Inflammatory macrophage (primary cell): ENCODE data around the gene CLIP4.

Experiments used
- DNase-seq, 2 donors: peaks; one replicate each; pipeline ENCODE4 v3.0.0-alpha.2; 2020 to 2022

Gene CLIP4

DNA sequence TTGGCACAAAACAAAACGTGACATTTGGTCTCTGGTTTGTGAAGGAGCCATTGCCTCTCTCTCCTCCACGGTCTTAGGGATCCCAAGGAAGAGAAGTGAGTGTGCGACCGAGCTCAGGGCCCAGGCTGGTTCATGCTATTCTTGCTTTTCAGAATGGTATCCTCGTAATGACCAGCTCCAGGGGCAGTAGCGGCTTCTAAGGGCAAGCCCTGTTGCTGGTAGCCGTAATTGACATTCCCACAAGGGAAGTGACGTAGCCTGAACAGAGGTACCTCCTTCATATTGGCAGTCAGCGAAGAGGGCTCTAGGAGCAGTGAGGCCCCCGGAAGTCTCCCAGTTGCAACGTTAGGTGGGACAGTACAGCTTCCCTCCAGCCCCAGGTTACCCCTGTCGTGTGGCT lies 77.9 kb downstream of the CLIP4 start:
- no peak for DNase-seq

DNA sequence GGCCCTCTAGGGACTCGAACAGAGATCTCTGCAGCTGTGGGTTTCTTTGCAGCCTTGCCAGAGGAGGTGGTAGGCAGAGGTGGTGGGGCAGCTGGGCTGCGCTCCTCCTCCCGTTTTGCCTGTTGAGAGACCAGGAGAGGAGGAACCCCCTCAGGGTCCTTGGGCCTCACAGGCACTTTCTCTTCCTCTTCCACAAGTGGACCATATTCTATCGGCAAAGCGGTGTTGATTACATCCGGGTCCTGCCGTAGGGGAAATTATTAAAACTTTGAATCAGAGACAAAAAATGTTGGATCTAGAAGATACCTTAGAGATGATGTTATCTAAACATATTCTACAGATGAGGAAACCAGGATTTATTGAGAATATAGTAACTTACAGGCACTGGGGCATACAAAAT lies 78.5 kb downstream of the CLIP4 start:
- no peak for DNase-seq

DNA sequence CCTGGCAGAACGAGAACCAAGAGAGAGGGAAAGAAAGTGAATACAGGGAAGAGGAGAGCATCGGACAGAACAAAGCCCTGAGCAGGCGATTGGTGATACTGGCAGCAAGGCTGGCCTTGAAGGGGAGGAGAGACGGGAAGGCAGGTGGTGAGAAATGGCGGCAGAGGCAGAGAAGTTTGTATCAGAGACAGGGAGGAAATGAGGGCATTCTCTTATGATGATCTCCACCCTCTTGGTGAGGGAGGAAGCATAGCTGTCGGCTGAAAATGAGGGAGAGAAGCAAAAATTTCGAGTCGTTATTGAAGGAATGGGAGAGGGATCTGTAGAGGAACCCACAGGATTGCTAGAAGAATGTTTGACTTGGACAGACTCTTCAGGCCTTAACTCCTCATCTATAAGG lies 80.6 kb downstream of the CLIP4 start:
- no peak for DNase-seq

DNA sequence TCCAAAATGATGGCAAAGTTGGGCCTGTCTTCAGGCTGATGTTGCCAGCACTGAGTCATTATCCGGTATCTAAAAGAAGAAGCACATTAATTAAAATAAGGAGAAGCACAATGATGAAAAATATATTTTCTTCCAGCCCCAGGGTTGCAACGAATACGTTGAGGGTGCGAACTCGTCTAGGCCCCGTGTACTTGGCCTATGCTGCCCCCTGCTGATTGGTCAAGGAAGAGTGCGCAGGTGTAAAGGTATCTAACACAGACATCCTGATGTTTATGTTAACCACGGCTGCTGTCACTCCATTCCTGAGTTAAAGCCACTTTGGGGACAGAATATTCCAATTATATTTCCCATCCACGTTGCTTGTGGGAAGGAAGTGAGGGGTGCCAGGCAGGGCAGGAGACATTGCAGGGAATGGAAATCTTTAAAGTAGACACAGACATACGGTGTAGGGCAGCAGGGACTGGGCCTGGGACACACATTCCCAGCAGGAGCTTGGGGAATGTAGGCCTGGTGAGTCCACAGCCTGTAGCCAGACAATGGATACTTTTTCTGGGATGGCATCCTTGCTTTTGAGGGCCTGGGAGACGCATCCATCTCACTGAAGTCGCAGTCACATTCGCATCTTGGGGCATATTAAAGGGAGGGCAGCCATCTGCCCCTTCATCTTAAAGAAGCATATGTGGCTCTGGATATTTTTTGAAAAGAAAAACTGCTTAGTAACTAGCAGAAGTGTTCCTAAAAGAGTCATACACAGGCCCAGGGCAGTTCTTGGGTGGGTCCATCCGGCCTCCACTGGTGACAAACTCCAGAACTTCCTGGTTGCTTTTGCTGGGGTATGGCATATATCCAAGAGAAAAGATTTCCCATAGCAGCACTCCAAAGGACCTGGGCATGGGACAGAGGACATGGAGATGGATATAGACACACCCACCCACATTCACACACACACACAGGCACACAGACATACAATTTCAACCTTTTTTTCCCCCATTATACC lies 81.9 kb downstream of the CLIP4 start:
- peak; percentile 34 to 48 for DNase-seq

DNA sequence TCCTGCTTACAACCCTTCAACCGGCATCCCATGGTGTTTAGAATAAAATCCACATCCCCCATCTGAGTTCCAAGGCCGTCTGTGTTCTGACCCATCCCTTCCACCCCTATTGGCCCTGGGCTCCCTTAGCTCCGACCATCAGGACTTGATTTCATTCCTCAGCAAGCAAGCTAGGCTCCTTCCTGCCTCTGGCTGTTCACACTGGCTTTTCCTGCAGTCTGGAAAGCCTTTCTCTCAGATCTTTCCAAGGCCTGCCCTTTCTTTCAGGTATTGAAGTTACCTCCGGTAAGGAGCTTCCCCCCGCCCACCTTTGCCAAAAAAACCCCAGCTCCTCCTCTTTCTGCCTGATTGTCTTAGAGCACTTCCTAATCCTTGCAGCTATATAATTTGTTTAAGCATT lies 86.8 kb downstream of the CLIP4 start:
- no peak for DNase-seq

DNA sequence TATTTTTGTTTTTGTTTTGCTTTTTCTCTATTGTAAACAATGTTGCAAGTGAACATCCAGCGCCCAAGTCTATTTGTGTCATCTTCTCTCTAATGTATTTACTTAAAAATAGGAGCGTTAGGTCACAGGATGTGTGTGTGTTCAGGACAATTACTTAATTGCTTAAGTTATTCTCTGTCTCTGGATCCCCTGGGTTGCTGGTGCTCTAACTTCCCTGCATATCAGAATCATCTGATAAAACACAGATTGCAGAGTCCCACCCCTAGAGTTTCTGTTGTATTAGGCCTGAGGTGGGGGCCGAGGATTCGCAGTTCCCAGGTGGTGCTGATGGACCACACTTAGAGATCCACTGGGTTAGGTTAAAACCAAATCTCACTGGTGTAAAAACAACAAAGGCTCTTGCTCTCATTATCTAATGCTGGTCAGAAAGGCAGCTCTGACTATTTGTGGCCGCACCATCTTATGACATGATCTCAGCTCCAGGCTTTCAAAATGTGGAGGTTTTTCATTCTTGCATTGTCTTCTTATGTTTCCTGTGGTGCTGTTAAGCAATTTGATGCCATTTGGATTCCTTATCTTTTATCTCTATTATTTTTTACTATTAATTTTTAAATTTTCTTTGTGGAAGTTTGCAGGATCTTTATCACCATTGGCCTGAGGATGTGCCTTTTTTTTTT lies 87.7 kb downstream of the CLIP4 start:
- DNase-seq: no peak

DNA sequence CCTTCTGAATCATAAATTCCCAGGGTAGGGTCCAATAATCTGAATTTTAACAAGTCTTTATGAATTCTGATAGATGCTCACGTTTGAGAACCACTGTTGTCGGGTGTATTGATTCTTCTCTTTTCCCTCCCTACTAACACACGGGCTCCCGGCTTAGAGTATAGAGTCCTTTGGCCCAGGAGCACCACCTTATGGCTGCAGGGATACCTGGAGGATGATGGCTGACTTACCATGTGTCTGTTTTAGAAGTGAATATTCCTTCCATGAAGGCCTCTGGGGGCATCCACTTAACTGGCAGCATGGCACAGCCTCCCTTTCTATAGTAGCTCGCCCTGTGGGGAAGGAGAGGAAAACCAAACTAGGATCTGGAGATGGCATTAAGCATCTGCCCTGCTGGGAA lies 91.7 kb downstream of the CLIP4 start:
- no peak for DNase-seq

DNA sequence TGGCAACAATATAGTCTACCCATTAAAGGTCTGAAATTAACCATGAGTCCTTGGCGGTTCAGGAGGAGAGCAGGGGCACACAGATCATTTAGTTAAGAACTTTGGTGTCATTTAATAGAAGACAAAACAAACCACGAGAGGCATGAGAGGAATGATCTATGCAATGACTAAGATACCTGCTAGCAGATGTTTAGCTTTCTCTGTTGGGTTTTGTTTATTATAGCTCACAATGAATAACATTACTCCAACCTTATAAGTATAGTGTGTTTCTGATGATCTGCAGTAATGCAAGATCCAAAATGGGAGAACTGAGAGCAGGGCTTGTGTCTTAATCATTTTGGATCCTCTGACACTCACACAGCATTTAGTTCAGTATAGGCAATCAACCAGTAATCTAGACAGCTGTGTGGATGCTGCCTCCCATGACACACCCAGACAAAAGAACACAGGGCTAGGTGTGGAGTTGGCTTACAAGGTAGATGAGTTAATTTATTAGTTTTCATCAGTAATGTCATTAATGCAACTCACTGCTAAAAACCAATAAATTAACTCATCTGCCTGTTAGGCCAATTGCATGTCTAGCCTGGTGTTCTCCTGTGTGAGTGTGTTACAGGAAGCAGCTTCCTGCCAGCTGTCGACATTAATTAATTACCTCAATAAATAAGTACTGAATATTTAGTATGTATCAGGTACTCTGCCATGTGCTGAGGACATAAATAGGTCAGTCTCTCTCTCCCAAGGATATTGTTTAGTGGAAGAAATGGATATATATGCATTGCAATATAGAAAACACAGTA lies 92.3 kb downstream of the CLIP4 start:
- DNase-seq: no peak

DNA sequence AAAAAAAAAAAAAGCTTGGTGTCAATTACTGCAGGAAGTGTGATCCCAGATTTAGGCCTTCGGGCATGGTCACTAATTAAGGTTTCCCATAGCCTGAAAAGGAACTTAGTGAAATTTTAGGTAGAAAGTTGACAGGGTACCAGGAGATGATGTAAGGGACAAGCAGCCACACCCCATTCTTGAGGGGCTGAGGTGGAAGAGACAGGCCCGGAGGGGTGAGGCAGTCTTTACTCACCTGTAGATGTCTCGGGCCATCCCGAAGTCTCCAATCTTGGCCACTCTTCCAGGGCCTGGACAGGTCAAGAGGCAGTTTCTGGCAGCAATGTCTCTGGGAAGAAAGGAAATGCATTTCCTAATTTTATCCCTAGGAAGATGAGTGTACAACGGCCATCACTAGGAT lies 94.3 kb downstream of the CLIP4 start:
- DNase-seq: no peak

DNA sequence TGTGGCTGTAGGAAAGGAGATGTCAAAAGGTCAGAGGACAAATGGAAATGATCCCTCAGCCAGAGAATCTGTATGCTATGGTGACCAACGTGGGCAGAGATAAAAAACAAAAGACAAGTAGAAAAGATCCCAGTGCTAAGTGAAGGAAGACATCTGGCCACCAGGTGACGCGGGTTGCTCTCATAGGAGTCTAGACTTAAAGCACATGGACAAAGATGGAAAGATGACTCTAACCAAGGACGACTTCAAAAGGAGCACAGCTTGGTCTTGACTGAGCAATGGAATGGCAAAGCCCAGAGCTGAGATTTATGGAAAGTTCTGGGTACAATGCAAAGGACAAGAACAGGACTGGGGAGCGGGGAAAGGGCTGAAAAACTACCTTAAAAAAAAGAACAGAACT lies 96.8 kb downstream of the CLIP4 start:
- no peak for DNase-seq

DNA sequence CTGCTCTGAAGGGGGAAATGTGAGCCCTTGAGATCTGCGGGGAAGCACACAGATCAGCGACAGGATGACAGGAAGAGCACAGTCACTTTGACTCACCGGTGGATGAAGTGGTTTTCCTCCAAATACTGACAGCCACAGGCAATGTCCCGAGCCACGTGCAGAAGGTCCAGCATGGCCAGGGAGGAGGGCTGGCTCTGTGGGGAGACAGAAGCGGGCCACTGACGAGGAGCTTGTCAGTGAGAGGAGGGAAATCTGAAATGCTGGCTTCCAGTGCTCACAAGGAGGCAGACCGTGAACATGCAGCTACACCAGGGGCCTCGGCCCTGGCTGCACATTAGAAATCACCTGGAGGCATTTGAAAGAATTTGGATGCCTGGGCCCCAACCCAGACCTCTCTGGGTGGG lies 98.7 kb downstream of the CLIP4 start:
- DNase-seq: no peak

DNA sequence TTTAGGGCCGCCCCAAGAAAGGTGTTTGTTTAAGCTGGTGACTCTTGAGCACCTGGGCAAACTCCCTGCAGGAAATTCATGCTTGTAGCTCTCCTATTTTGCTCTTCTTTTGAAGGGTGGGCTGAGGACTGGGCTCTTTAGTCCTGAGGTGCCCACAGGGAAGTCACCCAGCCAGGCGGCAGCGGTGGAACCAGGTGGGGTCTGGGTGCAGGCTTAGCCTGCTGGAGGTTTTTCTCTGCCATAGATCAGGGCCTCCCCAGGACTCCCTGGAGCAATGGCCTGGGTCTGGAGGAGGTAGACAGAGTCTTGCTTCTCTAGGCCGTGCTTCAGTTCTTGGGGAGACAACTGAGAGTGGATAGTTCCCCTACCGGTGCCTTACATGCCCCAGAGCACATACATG lies 99.9 kb downstream of the CLIP4 start:
- DNase-seq: no peak

DNA sequence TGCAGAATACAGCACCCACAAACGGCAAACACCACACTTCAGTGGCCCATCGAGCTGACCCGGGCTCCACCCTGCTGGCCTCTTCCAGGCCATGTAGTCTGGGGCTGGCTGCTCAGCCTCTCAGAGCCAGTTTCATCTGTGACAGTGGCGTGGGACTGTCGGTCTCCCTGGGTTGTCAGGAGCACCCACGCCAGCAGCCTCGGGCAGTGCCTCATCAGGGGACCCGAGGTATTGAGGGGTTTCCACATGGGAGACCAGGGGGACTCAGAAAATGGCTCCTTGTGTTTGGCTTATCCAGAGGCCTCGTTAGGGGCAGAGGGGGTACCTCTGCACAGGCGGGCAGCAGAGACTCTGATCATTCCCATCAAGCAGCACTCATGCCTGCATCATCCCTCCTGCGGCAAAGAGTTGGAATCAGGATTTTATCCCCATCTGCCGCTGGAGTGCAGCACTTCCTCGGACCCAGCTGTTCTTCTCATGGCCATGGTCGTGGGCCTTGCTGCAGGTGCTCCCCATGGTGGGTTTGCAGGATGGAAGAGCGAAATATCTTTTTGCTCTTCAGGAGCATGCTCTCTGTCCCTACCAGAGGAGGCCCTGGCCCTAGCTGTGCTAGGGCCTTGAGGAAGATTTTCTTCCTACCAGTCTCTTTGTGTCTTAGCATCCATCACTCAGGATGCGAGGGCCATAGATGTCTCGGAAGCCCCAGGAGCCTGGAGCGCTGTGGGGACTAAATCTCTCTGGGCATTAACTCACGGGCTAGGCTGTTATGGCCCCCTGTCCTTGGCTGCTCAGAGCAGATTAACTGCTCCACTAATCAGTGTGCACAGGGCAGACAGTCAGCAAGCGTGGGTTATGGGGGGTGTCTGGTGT lies 100.8 kb downstream of the CLIP4 start:
- no peak for DNase-seq

DNA sequence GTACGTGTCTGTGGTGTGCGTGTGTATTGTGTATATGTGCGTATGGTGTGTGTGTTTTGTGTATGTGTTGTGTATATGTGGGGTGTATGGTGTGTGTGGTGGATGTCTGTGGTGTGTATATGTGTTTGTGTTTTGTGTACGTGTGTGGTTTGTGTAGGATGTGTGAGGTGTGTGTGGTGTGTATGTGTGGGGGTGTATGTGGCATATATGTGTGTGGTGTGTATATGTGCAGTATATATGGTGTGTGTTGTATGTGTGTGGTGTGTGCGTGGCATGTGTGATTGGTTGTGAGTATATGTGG lies 101.3 kb downstream of the CLIP4 start:
- no peak for DNase-seq

DNA sequence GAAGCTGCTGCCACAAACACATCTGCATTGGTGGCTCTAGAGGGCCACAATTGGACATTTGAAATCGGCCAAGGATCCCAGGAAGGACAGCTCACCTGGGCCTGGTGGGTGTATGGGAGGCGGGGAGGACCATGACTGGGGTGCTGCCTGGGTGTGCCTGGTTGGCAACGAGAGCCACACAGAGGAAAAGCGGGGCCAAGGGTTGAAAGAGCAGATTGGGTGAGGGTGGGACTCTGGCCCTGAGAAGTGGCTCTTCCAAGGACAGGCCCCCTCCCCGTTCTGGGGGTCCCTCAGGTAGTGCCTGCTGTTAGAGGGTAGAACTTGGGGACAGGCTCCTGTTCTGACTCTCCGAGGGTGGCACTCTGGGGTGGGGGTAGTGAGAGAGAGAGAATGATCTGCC lies 102.9 kb downstream of the CLIP4 start:
- no peak for DNase-seq

DNA sequence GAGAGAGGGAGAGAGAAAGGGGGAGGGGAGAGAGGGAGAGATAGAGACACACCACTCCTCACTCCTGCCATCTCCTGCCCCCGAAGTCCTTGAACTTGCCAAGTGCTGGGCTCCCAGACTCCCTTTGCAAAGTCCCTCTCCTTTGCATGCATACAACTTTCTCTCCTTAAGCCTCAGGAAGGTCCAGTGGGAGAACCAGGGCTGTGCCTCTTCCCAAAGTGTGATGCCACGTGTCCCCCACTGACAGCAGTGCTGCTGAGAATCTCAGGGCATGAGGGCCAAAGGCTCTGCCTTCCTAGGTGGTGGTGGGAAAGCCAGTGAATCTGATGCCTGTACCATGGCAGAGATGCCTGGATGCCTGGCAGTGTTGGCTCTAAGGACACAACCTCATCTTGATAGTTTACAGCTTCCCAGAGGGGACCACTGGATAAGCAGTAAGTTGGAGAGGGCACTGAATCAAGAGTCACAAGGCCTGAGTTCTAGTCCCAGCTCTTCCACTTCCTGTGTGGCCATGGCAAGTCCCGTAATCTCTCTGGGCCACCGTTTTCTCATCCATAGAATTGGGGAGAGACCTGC lies 103.4 kb downstream of the CLIP4 start:
- DNase-seq: no peak

DNA sequence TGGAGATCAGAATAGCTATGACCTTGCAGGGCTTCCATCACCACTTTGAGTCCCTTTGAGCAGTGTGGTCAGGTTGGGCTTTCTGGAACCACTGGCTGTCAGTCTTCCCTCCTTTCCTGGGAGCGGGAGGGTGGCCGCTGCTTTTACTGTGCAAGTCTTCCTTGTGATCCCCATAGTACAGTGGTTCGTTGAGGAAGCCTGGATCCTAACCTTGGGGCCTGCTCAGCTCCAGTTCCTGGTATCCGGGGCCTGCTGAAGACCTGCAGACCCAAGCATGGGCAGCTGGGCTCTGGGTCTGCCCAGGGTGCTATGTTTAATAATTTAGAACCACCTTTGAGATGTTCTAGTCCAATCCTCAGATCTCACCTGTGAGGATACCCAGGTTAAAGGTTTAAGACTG lies 104.2 kb downstream of the CLIP4 start:
- no peak for DNase-seq

DNA sequence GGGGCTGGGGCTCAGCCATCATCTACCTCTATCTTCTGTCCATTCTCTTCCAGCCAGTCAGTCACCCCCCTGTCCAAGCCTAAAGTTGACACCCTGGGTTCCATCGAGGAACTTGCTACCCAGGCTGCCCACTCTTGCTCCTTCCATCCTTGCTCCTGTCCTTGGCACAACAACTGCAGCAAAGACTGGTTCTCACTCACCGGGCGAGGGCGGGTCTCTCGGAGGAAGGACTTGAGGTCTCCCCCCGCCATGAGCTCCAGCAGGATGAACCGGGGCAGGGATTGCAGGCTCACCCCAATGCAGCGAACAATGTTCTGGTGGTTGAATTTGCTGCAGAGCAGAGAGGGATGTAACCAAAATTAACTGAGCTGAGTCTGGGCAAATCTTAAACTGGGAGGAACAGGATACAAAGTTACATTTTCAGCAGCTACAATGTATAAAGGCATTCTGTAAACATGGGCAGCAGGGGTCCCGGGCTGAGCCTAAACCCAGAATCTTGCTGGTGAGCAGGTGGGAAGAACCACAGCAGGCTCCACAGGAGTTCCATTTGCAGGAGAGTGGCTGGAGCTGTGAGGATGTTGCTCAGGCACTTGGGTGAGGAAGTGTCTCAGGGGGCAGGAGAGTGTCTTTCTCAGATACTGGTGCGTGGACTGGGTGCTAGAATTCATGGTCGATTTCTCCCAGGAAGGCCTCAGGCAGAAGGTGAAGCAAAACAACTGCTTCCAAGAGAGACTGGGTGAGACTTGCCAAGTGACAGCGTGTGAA lies 105.5 kb downstream of the CLIP4 start:
- DNase-seq: no peak

DNA sequence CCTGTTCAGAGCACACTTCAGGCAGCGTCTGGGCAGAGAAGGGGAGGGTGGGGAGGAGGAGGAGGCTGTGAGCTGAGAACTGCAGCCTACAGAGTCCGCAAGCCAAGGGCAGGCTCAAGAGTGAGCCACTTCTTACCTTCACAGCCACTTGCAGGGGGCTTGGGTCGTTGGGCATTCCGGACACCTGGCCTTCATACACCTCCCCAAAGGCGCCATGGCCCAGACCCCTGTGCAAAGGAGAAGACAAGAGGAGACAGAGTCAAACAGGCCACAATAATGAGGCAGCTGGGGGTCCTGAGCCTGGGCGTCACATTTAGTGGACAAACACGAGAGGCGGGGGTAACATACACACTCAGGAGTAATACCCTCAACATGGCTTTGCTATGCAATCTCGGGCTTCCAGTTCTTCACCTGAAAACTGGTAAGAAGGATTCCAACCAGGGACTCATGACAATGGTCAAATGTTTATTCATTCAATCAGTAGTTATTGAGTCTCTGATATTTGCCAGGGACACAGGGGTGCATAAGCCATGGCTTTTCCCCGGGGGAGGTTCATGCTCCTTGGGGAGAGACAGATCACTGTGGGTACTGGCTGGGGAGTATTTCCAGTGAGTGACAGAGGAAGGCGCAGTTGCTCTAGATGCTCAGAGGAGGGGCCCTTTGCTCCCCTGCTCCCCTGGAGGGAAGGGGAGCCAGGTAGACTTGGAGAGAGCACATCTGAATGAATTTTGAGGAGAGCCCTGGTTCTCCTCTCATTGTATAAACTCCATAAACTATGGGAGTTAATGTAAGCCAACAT lies 107.4 kb downstream of the CLIP4 start:
- DNase-seq: no peak

DNA sequence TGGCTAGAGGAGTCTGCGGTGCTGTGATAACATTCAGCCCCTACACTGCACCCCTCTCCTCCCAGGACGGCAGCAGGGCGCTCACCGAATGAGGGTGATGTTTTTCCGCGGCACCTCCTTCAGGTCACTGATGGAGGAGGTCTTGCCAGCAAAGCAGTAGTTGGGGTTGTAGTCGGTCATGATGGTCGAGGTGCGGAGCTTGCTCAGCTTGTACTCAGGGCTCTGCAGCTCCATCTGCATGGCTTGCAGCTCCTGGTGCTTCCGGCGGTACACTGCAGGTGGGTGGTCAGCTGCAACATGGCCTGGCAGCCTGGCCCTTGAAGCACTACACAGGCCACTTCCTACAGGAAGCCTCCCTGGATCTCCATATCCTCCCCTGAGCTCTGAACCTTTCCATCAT lies 108.0 kb downstream of the CLIP4 start:
- DNase-seq: no peak
